Measurements from ENCODE around the gene FAM199X.

DNA sequence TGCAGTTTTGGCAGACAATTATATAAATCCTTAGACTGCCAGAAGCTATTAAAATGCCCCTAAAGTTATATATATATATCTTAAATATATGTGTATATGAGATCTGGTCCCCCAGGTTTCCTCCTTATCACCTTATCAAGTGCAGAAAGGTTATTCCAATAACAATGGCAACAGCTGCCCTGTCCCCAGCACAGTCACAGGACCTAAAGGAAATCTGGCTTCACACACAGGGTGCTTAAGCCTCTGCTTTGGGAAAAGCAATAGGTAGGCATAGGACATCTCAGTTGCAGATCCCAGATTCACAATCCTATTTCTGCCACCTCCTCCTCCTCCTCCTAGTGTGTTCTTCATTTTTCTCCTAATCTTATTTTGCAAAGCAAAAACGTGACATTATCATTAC is 15.2 kb upstream of the FAM199X start:
- no peak for TF ChIP-seq CTCF (IDR thresholded peaks at IDR 0.05)
- no peak for TF ChIP-seq POLR2A (IDR thresholded peaks at IDR 0.05)
